WTC11 (cell line): ENCODE data around the gene TIGAR. TPM values are rescaled to one million over a fixed set of nuclear protein-coding genes. Genes with fewer than 3 reads are reported as not detected.

Experiments
- ATAC-seq: fragments of 200-7000 bp; cut with Tn5 transposase; 2 replicates; pipeline ENCODE4 v1.10.0; 2021; ENCODE audit warnings: mild to moderate bottlenecking, moderate library complexity
- CTCF ChIA-PET: fragments of 300-600 bp; sonication (Branson Sonifier 250); formaldehyde crosslinking; loops from one replicate; lab custom pipeline; 2021; ENCODE audit warnings: antibody characterized with exemption; lab: Charles Lee
- POLR2A ChIA-PET: fragments of 350-600 bp; sonication (Branson Sonifier 250); formaldehyde crosslinking; loops from one replicate; lab custom pipeline; 2021; ENCODE audit warnings: antibody characterized with exemption; lab: Charles Lee
- DNase-seq: peaks from one replicate; pipeline ENCODE4 v3.0.0; 2021; ENCODE audit warnings: low spot score
- H3K27ac Mint-ChIP-seq: 2 replicates; pipeline ENCODE4 v1.8.0; 2021; ENCODE audit warnings: mixed read lengths
- H3K27me3 Mint-ChIP-seq: 2 replicates; pipeline ENCODE4 v1.8.0; 2021; ENCODE audit warnings: low read depth, mild to moderate bottlenecking, moderate library complexity, mixed read lengths
- H3K36me3 Mint-ChIP-seq: 2 replicates; pipeline ENCODE4 v1.8.0; 2021; ENCODE audit warnings: mixed read lengths
- H3K4me1 Mint-ChIP-seq: 2 replicates; pipeline ENCODE4 v1.8.0; 2022; ENCODE audit warnings: mixed read lengths
- H3K4me3 Mint-ChIP-seq: 2 replicates; pipeline ENCODE4 v1.8.0; 2021; ENCODE audit warnings: mild to moderate bottlenecking, moderate library complexity, mixed read lengths
- H3K9me3 Mint-ChIP-seq: 2 replicates; pipeline ENCODE4 v1.8.0; 2021; ENCODE audit warnings: mixed read lengths
- ARID4B ChIP-seq: sonication (generic); formaldehyde crosslinking; IDR thresholded peaks from 2 replicates; pipeline ENCODE4 v1.8.0; 2023; ENCODE audit warnings: missing genetic modification reagents, mild to moderate bottlenecking, borderline replicate concordance
- ATF1 ChIP-seq: sonication (generic); formaldehyde crosslinking; IDR thresholded peaks from 2 replicates; pipeline ENCODE4 v1.8.1; 2023; ENCODE audit warnings: mild to moderate bottlenecking, moderate library complexity, missing genetic modification reagents
- ETV6 ChIP-seq: sonication (generic); formaldehyde crosslinking; IDR thresholded peaks from 2 replicates; pipeline ENCODE4 v1.8.1; 2022; ENCODE audit warnings: mild to moderate bottlenecking, missing genetic modification reagents
- GTF2I ChIP-seq: fragments of 250-450 bp; sonication (Bioruptor Pico); conservative IDR thresholded peaks from 2 replicates; pipeline ENCODE4 v1.4.0; 2021; ENCODE audit warnings: mild to moderate bottlenecking
- JUN ChIP-seq: sonication (generic); formaldehyde crosslinking; IDR thresholded peaks from 2 replicates; pipeline ENCODE4 v1.8.0; 2023; ENCODE audit warnings: mild to moderate bottlenecking, missing genetic modification reagents
- NFATC4 ChIP-seq: fragments of 250-450 bp; sonication (Bioruptor Pico); IDR thresholded peaks from 2 replicates; pipeline ENCODE4 v1.9.0; 2021; ENCODE audit warnings: mild to moderate bottlenecking
- NFYB ChIP-seq: sonication (generic); formaldehyde crosslinking; conservative IDR thresholded peaks from 2 replicates; pipeline ENCODE4 v1.8.0; 2022; ENCODE audit warnings: low read depth, missing genetic modification reagents
- PRDM15 ChIP-seq: sonication (generic); formaldehyde crosslinking; IDR thresholded peaks from 2 replicates; pipeline ENCODE4 v1.8.0; 2022; ENCODE audit warnings: missing genetic modification reagents
- PRRX2 ChIP-seq: fragments of 250-450 bp; sonication (Bioruptor Pico); IDR thresholded peaks from 2 replicates; pipeline ENCODE4 v1.8.0; 2021; ENCODE audit warnings: mild to moderate bottlenecking
- RELA ChIP-seq: sonication (generic); formaldehyde crosslinking; IDR thresholded peaks from 2 replicates; pipeline ENCODE4 v1.8.1; 2022; ENCODE audit warnings: missing genetic modification reagents, mild to moderate bottlenecking, borderline replicate concordance
- TEAD4 ChIP-seq: sonication (generic); formaldehyde crosslinking; IDR thresholded peaks from 2 replicates; pipeline ENCODE4 v1.8.0; 2022; ENCODE audit warnings: mild to moderate bottlenecking, missing genetic modification reagents
- ZNF232 ChIP-seq: sonication (generic); formaldehyde crosslinking; IDR thresholded peaks from 2 replicates; pipeline ENCODE4 v1.8.0; 2022; ENCODE audit warnings: mild to moderate bottlenecking, missing genetic modification reagents
- ZNF281 ChIP-seq: sonication (generic); formaldehyde crosslinking; IDR thresholded peaks from 2 replicates; pipeline ENCODE4 v1.8.0; 2023; ENCODE audit warnings: mild to moderate bottlenecking, missing genetic modification reagents
- ZNF317 ChIP-seq: sonication (generic); formaldehyde crosslinking; IDR thresholded peaks from 2 replicates; pipeline ENCODE4 v1.8.1; 2023; ENCODE audit warnings: low read depth, mild to moderate bottlenecking, moderate library complexity, missing genetic modification reagents, borderline replicate concordance
- total RNA-seq: library from RNA; stranded (reverse); gene quantifications from 3 replicates; pipeline ENCODE4 v1.2.3, GENCODE V29; 2021
- TF ChIP-seq, protein P1 (sequence below): fragments of 250-450 bp; sonication (Bioruptor Pico); IDR thresholded peaks from 2 replicates; pipeline ENCODE4 v2.1.2; 2022; ENCODE audit warnings: mild to moderate bottlenecking, moderate library complexity

TIGAR gene
- total RNA-seq, 1 experiment from 2014 or later, result 26.7 TPM

DNA sequence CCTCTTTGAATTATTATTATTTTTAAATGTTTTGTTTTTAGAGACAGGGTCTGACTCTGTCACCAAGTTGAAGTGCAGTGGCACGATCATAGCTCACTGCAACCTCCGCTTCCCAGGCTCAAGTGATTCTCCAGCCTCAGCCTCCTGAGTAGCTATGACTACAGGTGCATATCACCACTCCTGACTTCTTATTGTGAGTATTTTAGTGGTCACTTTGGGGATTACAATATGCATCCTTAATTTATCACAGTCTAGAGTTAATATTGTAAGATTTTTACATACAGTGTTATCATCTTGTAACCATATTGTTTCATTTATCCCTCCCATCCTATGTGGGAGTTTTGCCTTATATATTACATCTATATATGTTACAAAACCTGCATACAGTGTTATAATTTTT lies 45.1 kb downstream of the TIGAR start:
- no peaks in the 10 kb centered on the region for H3K4me1 Mint-ChIP-seq
- no peaks in the 10 kb centered on the region for H3K9me3 Mint-ChIP-seq
- DNase-seq, result no peak
- H3K27me3 Mint-ChIP-seq, result peaks cover 2% of the 10 kb centered on the region; the same call in 1 of the 2 replicates
- POLR2A ChIA-PET, result no interaction called here
- no peaks in the 10 kb centered on the region for H3K36me3 Mint-ChIP-seq
- no peak overlapping the region for H3K4me3 Mint-ChIP-seq
- CTCF ChIA-PET, result interaction anchor here (1.5 to 2.0 kb wide), 3 partner anchors 12 to 54 kb away, joined by 3 to 6 read pairs (median 3); no protein-coding TSS in a partner anchor
- TF ChIP-seq NFATC4 (CRISPR knock-in tag), result no peak
- TF ChIP-seq PRDM15, result no peak
- TF ChIP-seq, protein P1, sequence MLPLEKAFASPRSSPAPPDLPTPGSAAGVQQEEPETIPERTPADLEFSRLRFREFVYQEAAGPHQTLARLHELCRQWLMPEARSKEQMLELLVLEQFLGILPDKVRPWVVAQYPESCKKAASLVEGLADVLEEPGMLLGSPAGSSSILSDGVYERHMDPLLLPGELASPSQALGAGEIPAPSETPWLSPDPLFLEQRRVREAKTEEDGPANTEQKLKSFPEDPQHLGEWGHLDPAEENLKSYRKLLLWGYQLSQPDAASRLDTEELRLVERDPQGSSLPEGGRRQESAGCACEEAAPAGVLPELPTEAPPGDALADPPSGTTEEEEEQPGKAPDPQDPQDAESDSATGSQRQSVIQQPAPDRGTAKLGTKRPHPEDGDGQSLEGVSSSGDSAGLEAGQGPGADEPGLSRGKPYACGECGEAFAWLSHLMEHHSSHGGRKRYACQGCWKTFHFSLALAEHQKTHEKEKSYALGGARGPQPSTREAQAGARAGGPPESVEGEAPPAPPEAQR (CRISPR knock-in tag), result no peak
- TF ChIP-seq ZNF281 (CRISPR knock-in tag), result no peak
- TF ChIP-seq ZNF317 (CRISPR knock-in tag), result no peak
- TF ChIP-seq ATF1 (CRISPR knock-in tag), result no peak
- no peak for TF ChIP-seq ETV6 (CRISPR knock-in tag)
- no peak for TF ChIP-seq GTF2I (CRISPR knock-in tag)
- TF ChIP-seq TEAD4 (CRISPR knock-in tag), result no peak
- TF ChIP-seq JUN (CRISPR knock-in tag), result no peak
- no peak for TF ChIP-seq RELA (CRISPR knock-in tag)
- no peak for TF ChIP-seq ARID4B (CRISPR knock-in tag)
- TF ChIP-seq ZNF232 (CRISPR knock-in tag), result no peak
- no peak for TF ChIP-seq PRRX2 (CRISPR knock-in tag)
- no peak for TF ChIP-seq NFYB (CRISPR knock-in tag)
- TF ChIP-seq, all 79 proteins: peak for 0
- no peak for ATAC-seq
- no peak overlapping the region for H3K27ac Mint-ChIP-seq
